ENCODE results near the gene ZBTB45.
A peak's percentile ranks its signal among the peaks of the same experiment; 100 is the strongest.
"Not testable (repeated sequence)": the region's sequence is repeated elsewhere in the genome, so short reads cannot be mapped to it uniquely, and the experiment has no call there.

Gene ZBTB45

DNA sequence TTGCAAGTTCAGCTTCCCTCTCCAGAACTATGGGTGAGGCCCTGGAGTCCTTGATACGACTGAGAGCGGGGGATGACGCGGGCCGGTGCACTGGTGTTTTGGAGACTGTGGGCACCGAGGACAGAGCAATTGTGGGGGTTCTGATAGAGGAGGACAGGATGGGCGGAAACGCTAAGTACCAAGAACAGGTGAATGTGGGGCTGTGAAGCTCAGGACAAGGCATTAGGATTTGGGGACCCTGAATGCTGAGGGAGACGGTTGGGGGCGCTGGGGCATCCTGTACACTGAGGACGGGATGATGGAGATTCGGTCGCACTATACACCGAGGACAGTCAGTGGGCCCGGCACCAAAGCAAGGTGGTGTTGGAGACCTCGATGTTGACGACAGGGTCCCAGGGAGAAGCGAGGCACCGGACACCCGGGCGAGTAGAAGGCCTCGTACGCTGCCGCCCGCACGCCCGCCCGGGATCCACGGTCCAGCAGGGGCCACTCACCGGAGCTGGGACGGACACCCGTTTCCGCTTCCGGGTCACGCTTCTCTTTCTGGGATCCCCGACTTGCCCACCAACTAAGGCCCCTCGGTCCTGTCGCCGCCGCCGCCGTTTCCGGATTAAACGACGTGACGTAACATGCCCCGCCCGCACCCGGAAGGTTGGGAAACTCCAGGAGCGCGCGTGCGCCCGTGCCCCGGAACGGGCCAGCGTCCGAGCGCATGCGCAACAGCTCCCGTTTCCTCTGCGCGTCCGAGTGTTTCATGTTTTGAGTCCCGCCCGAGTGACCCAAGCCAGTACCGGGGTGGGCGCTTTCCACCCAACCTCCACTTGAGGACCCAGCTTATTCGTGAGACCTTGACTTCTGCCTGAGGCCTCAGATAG lies 35.1 kb upstream of the ZBTB45 start, which contains the start of gene CHMP2A:
Gene CHMP2A (minus strand): TSS at position 612 of the 875 bp plus-strand sequence. CDS start 893 bp downstream, outside the sequence.
- peak; percentile 99 for DNase-seq

DNA sequence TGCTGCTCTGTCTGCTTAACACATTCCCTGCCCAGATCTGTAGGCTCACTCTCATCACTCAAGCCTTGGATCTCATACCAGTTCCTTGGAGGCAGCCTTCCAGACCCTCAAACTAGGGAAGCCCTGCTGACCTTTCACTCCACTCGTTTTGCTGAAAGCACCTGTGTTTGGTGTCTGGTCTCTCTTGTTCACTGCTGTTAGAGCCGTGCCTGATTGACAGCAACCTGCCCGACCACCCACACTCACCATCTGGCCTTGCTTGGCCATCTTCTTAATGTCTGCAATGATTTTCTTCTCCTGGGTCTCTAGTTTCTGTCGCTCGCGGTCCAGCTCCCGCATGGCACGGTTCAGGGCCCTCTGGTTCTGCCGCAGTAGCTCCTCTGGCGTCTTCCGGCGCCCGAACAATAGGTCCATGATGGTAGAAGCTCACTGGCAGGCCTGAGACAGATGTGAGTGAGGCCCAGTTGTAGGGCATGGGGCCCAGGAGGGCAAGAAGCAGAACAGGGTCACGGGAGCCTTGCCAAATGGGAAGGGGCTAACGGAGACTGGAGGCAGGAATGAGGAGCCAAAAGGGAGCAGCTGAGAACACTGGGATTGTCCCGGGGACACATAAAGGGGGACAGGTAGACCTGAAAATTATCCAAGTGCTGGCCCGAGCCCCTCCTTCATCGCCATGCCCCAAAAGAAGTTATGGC lies 34.3 kb upstream of the ZBTB45 start:
- no peak for DNase-seq

DNA sequence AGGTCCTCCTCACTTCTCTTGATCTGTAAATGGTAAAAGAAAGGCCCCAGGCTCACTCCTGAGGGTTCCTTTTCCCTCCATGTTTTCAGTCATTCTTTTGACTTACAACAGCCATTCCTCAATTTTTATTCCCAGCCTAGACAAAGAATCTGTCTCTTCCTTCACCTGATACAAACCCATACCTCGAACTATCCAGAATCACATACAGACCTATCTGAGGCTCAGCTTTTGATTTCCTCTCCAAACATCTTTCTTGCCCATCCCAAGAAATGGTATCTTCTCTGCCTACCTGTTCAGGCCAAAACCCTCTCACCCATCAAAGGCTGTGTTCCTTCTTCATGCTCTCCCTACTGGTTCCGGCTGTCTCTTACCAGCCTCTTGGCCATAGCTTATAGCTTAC lies 33.0 kb upstream of the ZBTB45 start:
- DNase-seq: no peak

DNA sequence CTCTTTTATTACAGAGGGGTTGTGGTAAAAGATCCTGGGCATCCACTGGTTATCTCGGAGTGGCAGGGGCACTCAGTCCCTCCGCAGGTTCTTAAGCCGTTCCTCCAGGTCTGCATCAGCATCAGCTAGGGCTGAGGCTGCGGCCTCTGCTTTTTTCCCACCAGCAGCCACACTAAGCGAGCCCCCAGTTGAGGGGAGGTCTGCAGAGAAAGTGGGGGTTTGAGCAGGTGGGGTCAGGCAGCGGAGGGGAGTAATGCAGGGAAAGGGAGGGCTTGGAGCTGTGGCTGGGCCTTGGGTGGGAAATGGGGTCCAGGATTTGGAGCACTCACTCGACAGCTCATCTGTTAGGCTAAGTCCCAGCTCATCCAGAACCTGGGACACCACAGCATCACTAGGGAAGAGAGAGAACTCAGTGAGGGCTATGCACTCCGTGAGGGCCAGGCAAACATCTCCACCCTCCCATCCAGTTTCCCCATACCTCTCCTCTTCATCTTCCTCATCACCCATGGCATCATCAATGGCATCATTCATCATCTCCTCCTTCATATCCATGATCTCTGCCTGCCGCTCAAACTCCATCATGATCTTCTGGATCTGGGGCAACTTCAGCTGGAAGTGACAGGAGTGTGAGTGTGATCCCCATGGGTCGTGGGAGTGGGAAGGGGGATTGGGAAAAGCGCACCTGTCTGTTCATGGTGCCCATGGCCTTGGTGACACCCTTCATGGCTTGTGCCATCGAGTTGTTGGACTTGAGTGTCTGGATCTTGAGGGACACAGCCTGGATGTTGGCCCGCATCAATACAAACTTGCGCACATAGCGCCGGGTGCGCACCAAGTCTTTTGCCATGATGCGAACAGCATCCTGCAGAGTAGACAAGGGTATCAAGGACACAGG lies 32.2 kb upstream of the ZBTB45 start:
- DNase-seq: no peak

DNA sequence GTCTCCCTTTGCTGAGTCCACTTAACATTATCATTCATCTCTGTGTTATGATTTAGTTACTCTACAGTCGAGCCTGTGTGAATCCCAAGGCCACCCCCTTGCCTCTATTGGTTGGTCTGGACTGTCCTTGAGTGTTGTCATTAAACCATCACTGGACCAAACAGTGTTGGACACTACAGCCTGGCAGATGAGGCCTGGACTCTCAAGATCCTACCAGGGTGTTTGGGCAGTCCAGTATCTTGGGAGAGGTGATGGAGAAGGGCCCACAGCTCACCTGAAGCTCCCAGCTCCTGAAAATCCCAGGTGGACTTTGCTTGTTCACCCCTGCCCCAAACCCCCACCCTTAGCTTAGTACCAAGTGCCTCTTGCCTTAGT lies 31.5 kb upstream of the ZBTB45 start:
- no peak for DNase-seq

DNA sequence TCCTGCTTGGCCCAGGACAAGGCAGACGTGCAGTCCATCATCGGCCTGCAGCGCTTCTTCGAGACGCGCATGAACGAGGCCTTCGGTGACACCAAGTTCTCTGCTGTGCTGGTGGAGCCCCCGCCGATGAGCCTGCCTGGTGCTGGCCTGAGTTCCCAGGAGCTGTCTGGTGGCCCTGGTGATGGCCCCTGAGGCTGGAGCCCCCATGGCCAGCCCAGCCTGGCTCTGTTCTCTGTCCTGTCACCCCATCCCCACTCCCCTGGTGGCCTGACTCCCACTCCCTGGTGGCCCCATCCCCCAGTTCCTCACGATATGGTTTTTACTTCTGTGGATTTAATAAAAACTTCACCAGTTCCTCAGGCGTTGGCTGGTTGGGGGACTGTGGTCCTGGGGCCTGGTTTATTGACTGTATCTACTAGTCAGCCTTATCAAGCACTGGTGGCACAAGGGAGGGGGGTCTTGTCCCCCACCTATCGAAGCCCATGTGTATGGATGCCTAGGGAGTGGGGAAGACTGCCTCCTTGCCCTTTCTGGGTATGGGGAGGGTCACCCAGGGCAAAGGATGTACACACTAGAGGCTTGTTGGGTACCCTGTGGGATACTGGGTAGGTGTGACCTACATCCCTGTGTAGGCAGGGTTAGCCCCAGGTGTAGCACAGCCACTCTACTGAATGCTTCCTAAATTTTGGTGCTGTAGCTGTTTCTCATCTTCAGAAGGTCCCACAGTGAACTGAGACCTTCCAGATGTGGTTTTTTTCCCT lies 30.9 kb upstream of the ZBTB45 start:
- DNase-seq: no peak

DNA sequence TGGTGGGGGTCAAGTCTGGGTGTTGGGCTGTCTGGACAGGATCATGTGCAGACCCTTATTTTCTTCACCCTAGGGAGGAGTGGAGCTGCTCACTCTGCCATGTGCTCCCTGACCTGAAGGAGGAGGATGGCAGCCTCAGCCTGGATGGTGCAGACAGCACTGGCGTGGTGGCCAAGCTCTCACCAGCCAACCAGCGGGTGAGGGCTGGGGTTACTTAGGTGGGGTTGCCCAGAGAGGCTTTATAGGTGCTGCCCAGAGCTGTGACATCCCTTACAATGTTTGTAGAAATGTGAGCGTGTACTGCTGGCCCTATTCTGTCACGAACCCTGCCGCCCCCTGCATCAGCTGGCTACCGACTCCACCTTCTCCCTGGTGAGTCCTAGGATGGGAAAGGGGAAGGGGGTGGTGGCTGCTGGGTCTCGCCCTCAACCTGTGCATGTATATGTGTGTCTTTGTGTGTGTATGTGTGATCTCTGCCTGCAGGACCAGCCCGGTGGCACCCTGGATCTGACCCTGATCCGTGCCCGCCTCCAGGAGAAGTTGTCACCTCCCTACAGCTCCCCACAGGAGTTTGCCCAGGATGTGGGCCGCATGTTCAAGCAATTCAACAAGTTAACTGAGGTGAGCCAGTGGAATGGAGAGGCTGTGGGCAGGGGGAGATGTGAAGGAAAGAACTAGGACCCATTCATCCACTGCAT lies 30.2 kb upstream of the ZBTB45 start:
- DNase-seq: no peak

DNA sequence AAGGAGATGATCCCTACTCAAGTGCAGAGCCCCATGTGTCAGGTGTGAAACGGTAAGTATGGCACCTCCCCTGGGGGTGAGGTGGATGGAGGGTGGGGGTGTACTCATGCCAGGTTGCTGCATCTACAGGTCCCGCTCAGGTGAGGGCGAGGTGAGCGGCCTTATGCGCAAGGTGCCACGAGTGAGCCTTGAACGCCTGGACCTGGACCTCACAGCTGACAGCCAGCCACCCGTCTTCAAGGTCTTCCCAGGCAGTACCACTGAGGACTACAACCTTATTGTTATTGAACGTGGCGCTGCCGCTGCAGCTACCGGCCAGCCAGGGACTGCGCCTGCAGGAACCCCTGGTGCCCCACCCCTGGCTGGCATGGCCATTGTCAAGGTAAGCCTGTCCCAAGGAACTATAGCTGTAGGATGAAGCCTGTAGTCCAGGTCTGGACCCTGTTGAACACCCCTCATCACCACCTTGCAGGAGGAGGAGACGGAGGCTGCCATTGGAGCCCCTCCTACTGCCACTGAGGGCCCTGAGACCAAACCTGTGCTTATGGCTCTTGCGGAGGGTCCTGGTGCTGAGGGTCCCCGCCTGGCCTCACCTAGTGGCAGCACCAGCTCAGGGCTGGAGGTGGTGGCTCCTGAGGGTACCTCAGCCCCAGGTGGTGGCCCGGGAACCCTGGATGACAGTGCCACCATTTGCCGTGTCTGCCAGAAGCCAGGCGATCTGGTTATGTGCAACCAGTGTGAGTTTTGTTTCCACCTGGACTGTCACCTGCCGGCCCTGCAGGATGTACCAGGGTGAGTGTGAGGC lies 29.5 kb upstream of the ZBTB45 start:
- no peak for DNase-seq

DNA sequence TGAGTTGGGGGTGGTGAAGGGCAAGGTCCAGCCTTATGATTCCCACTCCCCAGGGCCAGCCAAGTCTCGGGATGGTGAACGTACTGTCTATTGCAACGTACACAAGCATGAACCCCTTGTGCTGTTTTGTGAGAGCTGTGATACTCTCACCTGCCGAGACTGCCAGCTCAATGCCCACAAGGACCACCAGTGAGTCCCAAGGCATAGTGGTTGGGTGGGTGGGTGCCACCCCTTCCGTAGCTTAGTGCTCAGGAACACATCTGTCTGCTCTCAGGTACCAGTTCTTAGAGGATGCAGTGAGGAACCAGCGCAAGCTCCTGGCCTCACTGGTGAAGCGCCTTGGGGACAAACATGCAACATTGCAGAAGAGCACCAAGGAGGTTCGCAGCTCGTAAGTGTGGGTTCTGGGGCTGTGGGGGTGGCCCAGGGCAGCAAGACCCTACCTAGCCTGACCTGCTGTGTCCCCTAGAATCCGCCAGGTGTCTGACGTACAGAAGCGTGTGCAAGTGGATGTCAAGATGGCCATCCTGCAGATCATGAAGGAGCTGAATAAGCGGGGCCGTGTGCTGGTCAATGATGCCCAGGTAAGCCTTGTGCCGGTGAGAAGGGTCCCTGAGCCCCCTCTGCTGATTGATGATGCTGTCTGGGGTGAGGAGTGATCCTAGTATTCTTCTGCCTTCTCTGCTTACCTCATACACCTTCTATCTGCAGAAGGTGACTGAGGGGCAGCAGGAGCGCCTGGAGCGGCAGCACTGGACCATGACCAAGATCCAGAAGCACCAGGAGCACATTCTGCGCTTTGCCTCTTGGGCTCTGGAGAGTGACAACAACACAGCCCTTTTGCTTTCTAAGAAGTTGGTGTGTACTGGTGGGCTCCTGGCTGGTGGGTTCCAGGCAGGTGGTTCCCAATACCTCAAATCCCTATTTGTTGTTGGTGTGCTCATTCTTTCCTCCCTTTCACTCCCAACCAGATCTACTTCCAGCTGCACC lies 28.0 kb upstream of the ZBTB45 start:
- no peak for DNase-seq

DNA sequence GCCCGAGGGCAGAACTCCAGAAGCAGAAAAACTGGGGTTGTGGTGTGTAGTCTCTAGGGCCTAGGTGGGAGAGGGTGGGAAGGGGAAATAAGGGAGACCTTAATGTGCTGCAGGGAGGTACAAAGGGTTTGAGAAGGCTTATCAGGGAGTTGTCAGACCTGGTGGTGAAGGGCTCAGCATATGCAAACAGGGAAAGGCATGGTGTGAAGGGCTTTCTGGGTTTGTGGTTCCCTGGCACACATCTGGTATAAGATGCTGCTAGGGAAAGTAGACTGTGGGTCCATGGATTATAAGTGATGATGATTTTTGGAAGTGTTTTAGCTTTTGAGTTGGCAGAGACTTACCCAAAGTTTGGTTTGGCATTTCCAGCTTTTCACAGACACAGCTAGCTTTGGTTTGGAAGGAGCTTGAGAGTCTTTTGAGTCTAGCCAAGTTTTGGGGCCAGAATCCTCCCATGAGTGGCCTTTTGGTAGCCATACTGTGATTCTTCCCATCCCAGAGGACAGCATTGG lies 26.5 kb upstream of the ZBTB45 start:
- no peak for DNase-seq

DNA sequence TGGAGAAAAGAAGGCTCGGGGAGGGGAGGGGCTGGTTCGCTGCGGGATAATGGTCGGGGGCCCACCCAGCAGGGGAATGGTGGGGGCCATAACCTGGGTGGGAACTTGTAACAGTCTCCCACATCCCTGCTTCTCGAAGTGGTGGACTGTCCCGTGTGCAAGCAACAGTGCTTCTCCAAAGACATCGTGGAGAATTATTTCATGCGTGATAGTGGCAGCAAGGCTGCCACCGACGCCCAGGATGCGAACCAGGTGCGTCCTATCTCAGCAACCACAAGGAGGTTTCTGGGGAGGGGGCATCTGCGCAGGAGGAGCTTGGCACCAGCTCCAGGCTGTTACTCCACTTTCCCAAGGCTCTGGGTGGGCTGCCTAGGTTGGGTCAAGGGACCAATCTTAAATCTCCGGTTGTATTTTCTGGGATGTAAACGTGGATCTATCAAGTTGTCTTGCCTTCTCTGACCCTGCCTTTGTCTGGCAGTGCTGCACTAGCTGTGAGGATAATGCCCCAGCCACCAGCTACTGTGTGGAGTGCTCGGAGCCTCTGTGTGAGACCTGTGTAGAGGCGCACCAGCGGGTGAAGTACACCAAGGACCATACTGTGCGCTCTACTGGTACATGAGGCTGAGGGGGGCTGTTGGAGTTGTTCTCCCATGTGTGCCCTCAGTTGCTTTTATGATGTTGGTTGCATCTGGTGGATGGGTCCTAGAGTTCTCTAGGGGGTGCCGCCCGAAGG lies 25.8 kb upstream of the ZBTB45 start:
- no peak for DNase-seq

DNA sequence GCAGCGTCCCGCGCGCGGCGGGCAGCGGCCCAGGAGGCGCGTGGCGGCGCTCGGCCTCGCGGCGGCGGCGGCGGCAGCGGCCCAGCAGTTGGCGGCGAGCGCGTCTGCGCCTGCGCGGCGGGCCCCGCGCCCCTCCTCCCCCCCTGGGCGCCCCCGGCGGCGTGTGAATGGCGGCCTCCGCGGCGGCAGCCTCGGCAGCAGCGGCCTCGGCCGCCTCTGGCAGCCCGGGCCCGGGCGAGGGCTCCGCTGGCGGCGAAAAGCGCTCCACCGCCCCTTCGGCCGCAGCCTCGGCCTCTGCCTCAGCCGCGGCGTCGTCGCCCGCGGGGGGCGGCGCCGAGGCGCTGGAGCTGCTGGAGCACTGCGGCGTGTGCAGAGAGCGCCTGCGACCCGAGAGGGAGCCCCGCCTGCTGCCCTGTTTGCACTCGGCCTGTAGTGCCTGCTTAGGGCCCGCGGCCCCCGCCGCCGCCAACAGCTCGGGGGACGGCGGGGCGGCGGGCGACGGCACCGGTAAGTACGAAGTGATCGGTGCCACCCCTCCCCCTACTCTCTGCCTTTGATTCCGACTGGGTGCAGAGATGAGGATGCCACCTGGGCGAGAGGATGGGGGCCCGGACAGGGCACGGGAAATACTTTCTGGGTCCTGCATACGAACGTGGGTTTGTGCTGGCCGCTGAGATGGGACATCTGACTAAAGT lies 25.1 kb upstream of the ZBTB45 start:
- peak; percentile 80 for DNase-seq

DNA sequence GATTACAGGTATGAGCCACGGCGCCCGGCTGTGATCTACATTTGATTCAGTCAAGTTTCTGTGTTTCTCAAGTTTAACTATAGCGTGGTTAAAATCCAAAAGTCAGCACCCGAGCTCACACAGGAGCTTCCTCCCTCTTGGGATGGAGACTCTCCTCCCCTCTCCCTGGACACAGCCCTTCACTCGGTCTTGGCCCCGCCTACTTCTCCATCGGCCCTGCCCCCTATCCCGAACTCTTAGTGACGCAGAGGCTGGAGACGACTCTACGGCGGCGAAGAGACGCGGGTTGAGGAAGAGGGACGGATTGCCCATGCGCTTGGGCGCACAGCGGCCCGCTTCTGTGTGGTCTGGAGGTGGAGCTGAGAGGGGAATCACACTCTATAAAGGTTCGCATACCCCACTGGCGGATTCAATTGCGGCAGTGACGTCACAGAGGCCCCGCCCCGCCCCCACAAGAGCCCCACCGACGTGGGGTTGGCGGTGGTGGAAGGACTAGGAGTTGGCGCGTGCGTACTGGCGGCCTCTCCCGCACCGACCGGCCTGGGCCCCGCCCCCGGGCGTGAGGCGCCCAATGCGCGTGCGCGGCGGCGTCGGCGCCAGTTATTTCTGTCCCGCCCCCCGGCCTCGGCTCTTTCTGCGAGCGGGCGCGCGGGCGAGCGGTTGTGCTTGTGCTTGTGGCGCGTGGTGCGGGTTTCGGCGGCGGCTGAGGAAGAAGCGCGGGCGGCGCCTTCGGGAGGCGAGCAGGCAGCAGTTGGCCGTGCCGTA lies 24.4 kb upstream of the ZBTB45 start, which contains the start of gene TRIM28:
Gene TRIM28 (plus strand): TSS at position 239 of the 765 bp plus-strand sequence. CDS start 694 bp downstream, outside the sequence.
- peak; percentile 100 for DNase-seq

DNA sequence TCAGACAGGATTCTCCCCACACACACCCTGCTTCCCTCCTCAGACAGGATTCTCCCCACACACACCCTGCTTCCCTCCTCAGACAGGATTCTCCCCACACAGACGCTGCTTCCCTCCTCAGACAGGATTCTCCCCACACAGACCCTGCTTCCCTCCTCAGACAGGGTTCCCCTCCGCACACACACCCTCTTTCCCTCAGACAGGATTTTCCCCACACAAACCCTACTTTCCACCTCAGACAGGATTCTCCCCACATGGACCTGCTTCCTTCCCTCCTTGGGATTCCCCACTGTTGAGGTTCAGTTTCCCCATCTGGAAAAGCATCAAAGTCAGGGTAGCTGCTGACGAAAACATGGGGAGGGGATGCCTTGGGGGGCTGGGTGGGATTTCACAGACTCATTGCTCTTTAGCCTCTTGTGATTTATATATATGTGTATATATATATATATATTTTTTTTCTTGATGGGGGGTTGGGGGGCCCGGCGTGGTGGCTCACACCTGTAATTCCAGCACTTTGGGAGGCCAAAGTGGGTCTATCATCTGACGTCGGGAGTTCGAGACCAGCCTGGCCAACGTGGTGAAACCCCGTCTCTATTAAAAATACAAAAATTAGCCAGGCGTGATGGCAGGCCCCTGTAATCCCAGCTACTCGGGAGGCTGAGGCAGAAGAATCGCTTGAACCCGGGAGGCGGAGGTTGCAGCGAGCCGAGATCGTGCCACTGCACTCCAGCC lies 23.2 kb upstream of the ZBTB45 start:
- DNase-seq: not testable (repeated sequence)

DNA sequence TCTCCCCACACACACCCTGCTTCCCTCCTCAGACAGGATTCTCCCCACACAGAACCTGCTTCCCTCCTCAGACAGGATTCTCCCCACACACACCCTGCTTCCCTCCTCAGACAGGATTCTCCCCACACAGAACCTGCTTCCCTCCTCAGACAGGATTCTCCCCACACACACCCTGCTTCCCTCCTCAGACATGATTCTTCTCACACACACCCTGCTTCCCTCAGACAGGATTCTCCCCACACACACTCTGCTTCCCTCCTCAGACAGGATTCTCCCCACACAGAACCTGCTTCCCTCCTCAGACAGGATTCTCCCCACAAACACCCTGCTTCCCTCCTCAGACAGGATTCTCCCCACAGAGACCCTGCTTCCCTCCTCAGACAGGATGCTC lies 19.6 kb upstream of the ZBTB45 start:
- not testable (repeated sequence) for DNase-seq
